Activated CD4-positive, alpha-beta T cell treated with anti-CD3 and anti-CD28 coated beads, Interleukin-2, amount 10 ng/mL, durations not matched to agents 7 days and 5 days (primary cell): ENCODE results near the gene EPB41L4B. TPM values are rescaled to one million over a fixed set of nuclear protein-coding genes. Genes with fewer than 3 reads are reported as not detected.

Experiments
- CTCF ChIA-PET: fragments of 350-600 bp; sonication (Branson Sonifier 250); formaldehyde crosslinking; loops from one replicate; lab custom pipeline; 2021; ENCODE audit warnings: antibody characterized with exemption; lab: Charles Lee
- POLR2A ChIA-PET: fragments of 350-600 bp; sonication (Branson Sonifier 250); formaldehyde crosslinking; loops from one replicate; lab custom pipeline; 2021; ENCODE audit warnings: antibody characterized with exemption; lab: Charles Lee
- DNase-seq: peaks from one replicate; pipeline ENCODE4 v3.0.0-alpha.2; 2020
- H3K27ac Mint-ChIP-seq: one replicate; pipeline ENCODE4 v1.8.0; 2021; ENCODE audit warnings: mild to moderate bottlenecking, moderate library complexity, mixed read lengths
- H3K27me3 Mint-ChIP-seq: one replicate; pipeline ENCODE4 v1.8.0; 2021; ENCODE audit warnings: mixed read lengths
- H3K36me3 Mint-ChIP-seq: one replicate; pipeline ENCODE4 v1.8.0; 2021; ENCODE audit warnings: low read depth, mixed read lengths
- H3K4me1 Mint-ChIP-seq: one replicate; pipeline ENCODE4 v1.8.0; 2021; ENCODE audit warnings: mixed read lengths
- H3K4me3 Mint-ChIP-seq: one replicate; pipeline ENCODE4 v1.8.0; 2021; ENCODE audit warnings: mild to moderate bottlenecking, moderate library complexity, mixed read lengths
- H3K9me3 Mint-ChIP-seq: one replicate; pipeline ENCODE4 v1.8.0; 2021; ENCODE audit warnings: mixed read lengths
- total RNA-seq, 2 experiments: library from RNA; stranded (reverse); gene quantifications; one replicate each; pipeline ENCODE4 v1.2.3, GENCODE V29; 2021

The EPB41L4B gene
- total RNA-seq, 2 experiments from 2014 or later = not detected

DNA sequence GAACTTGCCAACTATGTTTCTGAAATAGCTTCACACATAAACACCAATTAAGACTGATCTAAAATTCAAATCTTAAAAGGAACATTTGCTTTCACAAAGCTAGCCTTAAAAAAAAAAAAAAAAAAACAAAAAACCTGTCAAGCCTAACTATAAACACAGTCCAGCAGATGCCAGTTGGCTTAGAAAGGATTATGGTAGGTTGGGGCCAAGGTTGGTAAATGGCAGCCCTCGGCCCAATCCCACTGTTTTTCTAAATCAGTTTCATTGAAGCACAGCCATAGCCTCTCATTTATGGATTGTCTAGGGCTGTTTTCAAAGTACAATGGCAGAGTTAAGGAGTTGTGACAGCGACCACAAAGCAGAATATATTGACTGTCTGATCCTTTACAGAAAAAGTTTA is 78.1 kb downstream of the EPB41L4B start:
- no peak overlapping the region for H3K27ac Mint-ChIP-seq
- no peak for DNase-seq
- H3K27me3 Mint-ChIP-seq = peaks cover 31% of the 10 kb centered on the region

DNA sequence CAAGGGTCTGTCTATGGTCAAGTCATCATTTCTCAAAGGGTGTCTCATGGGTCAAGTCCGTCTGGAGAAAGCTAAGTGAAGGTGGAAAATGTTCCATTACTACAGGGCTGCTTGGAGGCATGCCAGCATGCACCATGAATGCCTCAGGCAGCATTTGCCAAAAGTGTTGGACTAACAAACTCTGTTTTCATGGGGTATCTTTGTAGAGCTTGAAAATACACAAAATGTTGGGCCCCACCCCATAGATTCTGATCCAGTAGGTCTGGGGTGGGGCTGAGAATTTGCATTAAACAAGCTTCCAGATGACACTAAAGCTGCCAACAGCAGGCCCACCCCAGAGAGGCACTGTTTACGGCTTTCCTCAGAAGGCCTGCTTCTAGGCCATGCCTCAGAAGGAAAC is 78.8 kb downstream of the EPB41L4B start:
- Mint-ChIP-seq H3K9me3 (no peaks in the 10 kb centered on the region), H3K27me3 (peaks cover 31% of the 10 kb centered on the region), H3K36me3 (no peaks in the 10 kb centered on the region), H3K4me1 (peaks cover 2% of the 10 kb centered on the region), H3K4me3 (no peak overlapping the region), H3K27ac (no peak overlapping the region)
- ChIA-PET POLR2A (no interaction called here), CTCF (no interaction called here)
- DNase-seq = no peak

More for the DNA sequence above, 78.1 kb downstream of the EPB41L4B start:
- no peaks in the 10 kb centered on the region for H3K36me3 Mint-ChIP-seq
- ChIA-PET CTCF (no interaction called here), POLR2A (no interaction called here)
- H3K4me3 Mint-ChIP-seq = no peak overlapping the region
- H3K9me3 Mint-ChIP-seq = no peaks in the 10 kb centered on the region
- peaks cover 2% of the 10 kb centered on the region for H3K4me1 Mint-ChIP-seq

DNA sequence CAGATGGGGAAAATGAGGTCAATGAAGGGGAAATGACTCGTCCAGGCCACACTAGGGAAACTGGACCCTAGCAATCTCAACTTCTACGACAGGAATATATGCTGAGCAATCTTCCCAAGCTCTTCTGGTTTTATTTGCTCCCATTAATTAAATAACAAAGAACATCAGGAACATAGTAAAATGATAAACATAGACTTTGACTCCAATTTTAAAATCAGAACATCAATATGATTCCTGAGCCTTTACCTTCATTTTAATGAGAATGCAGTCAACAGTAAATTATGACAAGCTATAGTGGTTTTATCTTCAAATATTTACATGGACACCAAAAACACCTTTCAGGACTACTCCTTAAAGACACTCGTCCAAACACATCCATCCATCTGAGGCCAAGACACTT is 79.7 kb downstream of the EPB41L4B start:
- H3K27me3 Mint-ChIP-seq = peaks cover 31% of the 10 kb centered on the region
- ChIA-PET POLR2A (no interaction called here), CTCF (no interaction called here)
- no peaks in the 10 kb centered on the region for H3K36me3 Mint-ChIP-seq
- H3K4me1 Mint-ChIP-seq = peaks cover 2% of the 10 kb centered on the region
- no peak for DNase-seq
- no peaks in the 10 kb centered on the region for H3K9me3 Mint-ChIP-seq
- no peak overlapping the region for H3K27ac Mint-ChIP-seq
- H3K4me3 Mint-ChIP-seq = no peak overlapping the region

DNA sequence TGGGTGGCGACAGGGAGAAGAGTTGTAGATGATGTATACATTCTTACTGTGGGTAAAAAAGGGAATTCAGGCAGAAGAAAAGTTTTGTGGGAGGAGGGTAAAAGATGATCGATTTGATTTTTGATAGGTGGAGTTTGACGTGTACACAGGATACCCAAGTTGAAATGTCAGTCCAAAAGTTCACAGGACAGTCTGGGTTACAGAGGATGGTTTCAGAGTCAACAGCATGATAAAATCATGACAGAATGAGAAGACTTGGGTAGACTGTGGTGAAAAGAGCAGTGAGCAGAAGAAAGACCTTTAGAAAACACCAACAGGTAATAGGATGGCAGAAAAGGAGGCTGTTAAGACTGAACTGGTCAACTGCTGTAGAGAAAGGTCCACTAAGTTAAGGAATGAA is 81.6 kb downstream of the EPB41L4B start:
- no peaks in the 10 kb centered on the region for H3K9me3 Mint-ChIP-seq
- no peaks in the 10 kb centered on the region for H3K36me3 Mint-ChIP-seq
- H3K4me3 Mint-ChIP-seq = no peak overlapping the region
- H3K27ac Mint-ChIP-seq = no peak overlapping the region
- peaks cover 24% of the 10 kb centered on the region for H3K27me3 Mint-ChIP-seq
- H3K4me1 Mint-ChIP-seq = no peaks in the 10 kb centered on the region
- no peak for DNase-seq
- POLR2A ChIA-PET = no interaction called here
- CTCF ChIA-PET = no interaction called here

DNA sequence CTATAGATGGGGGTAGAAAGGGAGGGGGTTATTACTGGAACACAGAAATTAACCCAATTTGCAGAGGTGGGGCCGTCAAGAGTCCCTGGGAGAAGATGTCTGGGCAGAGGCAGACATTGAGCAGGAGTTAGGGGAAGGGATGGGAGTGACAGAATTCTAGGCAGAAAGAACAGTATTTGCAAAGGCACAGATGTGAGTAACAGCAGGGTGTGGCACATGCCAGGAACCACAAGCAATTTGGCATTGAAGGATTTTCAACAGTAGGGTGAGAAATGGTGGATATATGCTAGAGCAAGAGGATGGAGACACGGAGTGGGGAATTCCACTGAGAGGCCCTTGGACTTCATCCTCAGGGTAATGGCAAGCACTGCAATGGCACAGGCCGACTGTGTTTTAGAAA is 82.2 kb downstream of the EPB41L4B start:
- H3K9me3 Mint-ChIP-seq = no peaks in the 10 kb centered on the region
- H3K27me3 Mint-ChIP-seq = peaks cover 21% of the 10 kb centered on the region
- no peak overlapping the region for H3K4me3 Mint-ChIP-seq
- no peak for DNase-seq
- POLR2A ChIA-PET = no interaction called here
- no peaks in the 10 kb centered on the region for H3K4me1 Mint-ChIP-seq
- CTCF ChIA-PET = no interaction called here
- H3K27ac Mint-ChIP-seq = no peak overlapping the region
- no peaks in the 10 kb centered on the region for H3K36me3 Mint-ChIP-seq

- ChIA-PET POLR2A (no interaction called here), CTCF (no interaction called here)
- no peaks in the 10 kb centered on the region for H3K4me1 Mint-ChIP-seq
- H3K9me3 Mint-ChIP-seq = no peaks in the 10 kb centered on the region
- no peak for DNase-seq
- H3K4me3 Mint-ChIP-seq = no peak overlapping the region
- peaks cover 17% of the 10 kb centered on the region for H3K27me3 Mint-ChIP-seq
- H3K36me3 Mint-ChIP-seq = no peaks in the 10 kb centered on the region
- H3K27ac Mint-ChIP-seq = no peak overlapping the region
Measured at GRCh38 chr9:109238125-109238524, 82.7 kb downstream of the EPB41L4B start.

- ChIA-PET CTCF (interaction anchor here (0.7 kb wide), 1 partner anchor 37 kb away, joined by 3 read pairs; no protein-coding TSS in a partner anchor), POLR2A (no interaction called here)
- no peak for DNase-seq
- Mint-ChIP-seq H3K4me1 (no peaks in the 10 kb centered on the region), H3K27ac (no peak overlapping the region), H3K27me3 (peaks cover 25% of the 10 kb centered on the region), H3K4me3 (no peak overlapping the region), H3K9me3 (no peaks in the 10 kb centered on the region), H3K36me3 (no peaks in the 10 kb centered on the region)
Measured at GRCh38 chr9:109232449-109233237, 88.2 kb downstream of the EPB41L4B start.

- DNase-seq = no peak
- no peak overlapping the region for H3K4me3 Mint-ChIP-seq
- no peak overlapping the region for H3K27ac Mint-ChIP-seq
- no peaks in the 10 kb centered on the region for H3K36me3 Mint-ChIP-seq
- ChIA-PET POLR2A (no interaction called here), CTCF (interaction anchor here (0.7 kb wide), 1 partner anchor 15 kb away, joined by 3 read pairs; no protein-coding TSS in a partner anchor)
- H3K27me3 Mint-ChIP-seq = peaks cover 29% of the 10 kb centered on the region
- no peaks in the 10 kb centered on the region for H3K9me3 Mint-ChIP-seq
- no peaks in the 10 kb centered on the region for H3K4me1 Mint-ChIP-seq
Measured at GRCh38 chr9:109231593-109231992, 89.3 kb downstream of the EPB41L4B start.

- no peaks in the 10 kb centered on the region for H3K9me3 Mint-ChIP-seq
- no peaks in the 10 kb centered on the region for H3K36me3 Mint-ChIP-seq
- no peaks in the 10 kb centered on the region for H3K4me1 Mint-ChIP-seq
- CTCF ChIA-PET = interaction anchor here (0.6 kb wide), 2 partner anchors 19 to 500 kb away, joined by 3 read pairs; no protein-coding TSS in a partner anchor
- no peak overlapping the region for H3K4me3 Mint-ChIP-seq
- POLR2A ChIA-PET = interaction anchor here (0.6 kb wide), 1 partner anchor 221 kb away, joined by 3 read pairs; no protein-coding TSS in a partner anchor
- peaks cover 33% of the 10 kb centered on the region for H3K27me3 Mint-ChIP-seq
- DNase-seq = no peak
- H3K27ac Mint-ChIP-seq = no peak overlapping the region
Measured at GRCh38 chr9:109230277-109230676, 90.6 kb downstream of the EPB41L4B start.

DNA sequence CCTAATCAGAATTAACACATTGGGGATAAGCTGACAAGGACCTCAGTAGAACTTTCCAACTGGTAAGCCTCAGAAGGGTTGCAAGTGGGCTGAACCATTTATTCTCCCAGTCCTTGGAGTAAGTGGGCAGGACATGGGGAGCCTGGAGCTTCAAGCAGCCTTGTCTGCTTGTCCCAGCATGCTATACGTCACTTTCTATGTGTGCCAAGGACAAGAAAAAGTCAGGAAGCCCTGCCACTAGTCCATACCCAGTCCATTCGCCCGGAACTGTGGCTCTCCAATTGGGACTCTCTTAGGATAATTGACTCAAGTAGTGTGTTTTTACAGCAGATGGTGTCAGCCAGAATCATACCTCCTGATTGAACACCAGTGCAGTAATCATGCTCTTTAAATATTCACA is 91.2 kb downstream of the EPB41L4B start:
- Mint-ChIP-seq H3K4me3 (no peak overlapping the region), H3K36me3 (no peaks in the 10 kb centered on the region), H3K9me3 (no peaks in the 10 kb centered on the region), H3K4me1 (no peaks in the 10 kb centered on the region), H3K27ac (no peak overlapping the region), H3K27me3 (peaks cover 33% of the 10 kb centered on the region)
- DNase-seq = no peak
- POLR2A ChIA-PET = interaction anchor here (0.6 kb wide), 1 partner anchor 220 kb away, joined by 3 read pairs; no protein-coding TSS in a partner anchor
- CTCF ChIA-PET = interaction anchor here (0.6 kb wide), 1 partner anchor 499 kb away, joined by 3 read pairs; no protein-coding TSS in a partner anchor

DNA sequence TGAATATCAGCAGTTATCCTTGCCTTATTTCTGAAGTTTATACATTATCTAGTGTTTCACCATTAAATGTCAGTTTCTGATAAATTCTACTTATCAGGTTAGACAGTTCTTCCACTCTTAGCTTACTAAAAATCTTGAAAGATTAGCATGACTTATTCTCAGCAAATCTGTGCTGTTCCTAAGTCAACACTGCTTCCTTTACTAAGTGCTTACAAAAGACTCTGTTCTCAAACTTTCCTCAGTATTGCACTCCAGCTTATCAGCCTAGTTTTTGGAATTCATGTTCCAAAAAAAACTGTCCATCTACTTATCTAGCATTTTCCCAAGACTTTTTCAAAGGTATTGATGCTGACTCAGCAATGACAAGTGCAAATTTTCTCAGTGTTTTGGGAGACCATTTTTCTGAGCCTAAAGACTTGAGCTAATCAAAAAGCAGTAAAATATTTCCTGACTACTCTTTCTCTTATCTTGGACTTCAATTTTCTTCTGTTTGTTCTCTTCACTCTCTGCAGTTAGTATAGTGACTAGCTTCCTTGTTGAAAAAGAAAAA is 92.7 kb downstream of the EPB41L4B start:
- no peak overlapping the region for H3K27ac Mint-ChIP-seq
- H3K9me3 Mint-ChIP-seq = no peaks in the 10 kb centered on the region
- POLR2A ChIA-PET = no interaction called here
- no peak overlapping the region for H3K4me3 Mint-ChIP-seq
- DNase-seq = no peak
- no peaks in the 10 kb centered on the region for H3K4me1 Mint-ChIP-seq
- peaks cover 32% of the 10 kb centered on the region for H3K27me3 Mint-ChIP-seq
- CTCF ChIA-PET = no interaction called here
- H3K36me3 Mint-ChIP-seq = no peaks in the 10 kb centered on the region

DNA sequence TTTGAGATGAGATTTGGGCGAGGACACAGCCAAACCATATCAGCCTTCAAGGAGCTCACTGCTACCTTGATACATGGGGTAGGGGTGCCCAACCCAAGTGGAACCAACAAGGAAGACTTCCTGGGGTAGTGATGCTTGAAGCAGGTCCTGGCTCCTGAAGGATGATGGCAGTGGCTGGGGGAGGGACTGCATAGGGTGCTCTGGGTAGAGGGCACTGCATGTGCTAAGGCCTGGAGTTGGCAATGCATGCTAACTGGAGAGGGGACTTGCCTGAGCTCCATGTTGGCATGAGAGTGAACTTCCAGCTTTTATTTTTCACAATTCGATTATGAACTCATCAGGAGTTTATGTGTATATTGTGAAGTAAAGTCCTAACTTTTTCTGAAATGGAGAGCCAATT is 95.2 kb downstream of the EPB41L4B start:
- Mint-ChIP-seq H3K9me3 (no peaks in the 10 kb centered on the region), H3K4me3 (no peak overlapping the region), H3K4me1 (no peaks in the 10 kb centered on the region), H3K27me3 (peaks cover 27% of the 10 kb centered on the region), H3K36me3 (no peaks in the 10 kb centered on the region), H3K27ac (no peak overlapping the region)
- CTCF ChIA-PET = no interaction called here
- POLR2A ChIA-PET = no interaction called here
- DNase-seq = no peak

- H3K4me1 Mint-ChIP-seq = no peaks in the 10 kb centered on the region
- peaks cover 21% of the 10 kb centered on the region for H3K27me3 Mint-ChIP-seq
- no peaks in the 10 kb centered on the region for H3K36me3 Mint-ChIP-seq
- POLR2A ChIA-PET = no interaction called here
- CTCF ChIA-PET = no interaction called here
- no peak overlapping the region for H3K27ac Mint-ChIP-seq
- no peak overlapping the region for H3K4me3 Mint-ChIP-seq
- DNase-seq = no peak
- H3K9me3 Mint-ChIP-seq = no peaks in the 10 kb centered on the region
Measured at GRCh38 chr9:109224751-109225150, 96.1 kb downstream of the EPB41L4B start.
